GM18526 (cell line): ENCODE results near the gene DISP2.

Source experiments
- POLR2A ChIP-seq: IDR thresholded peaks from 3 replicates; pipeline ENCODE4 v1.6.1; 2011; ENCODE audit not compliant: insufficient read length; ENCODE audit errors: extremely low read depth

Gene DISP2

GRCh38 chr15:40363611-40364010, 5.6 kb downstream of the DISP2 start:
- no peak for TF ChIP-seq POLR2A

- no peak for TF ChIP-seq POLR2A
Observed at GRCh38 chr15:40364251-40364650, 6.2 kb downstream of the DISP2 start.

GRCh38 chr15:40365016-40365415, 7.0 kb downstream of the DISP2 start:
- no peak for TF ChIP-seq POLR2A

GRCh38 chr15:40365624-40366456, 7.8 kb downstream of the DISP2 start:
- no peak for TF ChIP-seq POLR2A

GRCh38 chr15:40366457-40367370, 8.7 kb downstream of the DISP2 start:
- no peak for TF ChIP-seq POLR2A

GRCh38 chr15:40367371-40367685, 9.3 kb downstream of the DISP2 start:
- TF ChIP-seq POLR2A, result no peak

GRCh38 chr15:40367686-40368611, 9.9 kb downstream of the DISP2 start:
- no peak for TF ChIP-seq POLR2A

- TF ChIP-seq POLR2A, result no peak
Observed at GRCh38 chr15:40368719-40369473, 10.9 kb downstream of the DISP2 start.

- TF ChIP-seq POLR2A, result no peak
Observed at GRCh38 chr15:40369474-40369869, 11.5 kb downstream of the DISP2 start.

GRCh38 chr15:40369971-40370370, 12.0 kb downstream of the DISP2 start:
- TF ChIP-seq POLR2A, result no peak

- TF ChIP-seq POLR2A, result no peak
Observed at GRCh38 chr15:40372981-40373380, 15.0 kb downstream of the DISP2 start.

- no peak for TF ChIP-seq POLR2A
Observed at GRCh38 chr15:40377606-40378005, 19.6 kb downstream of the DISP2 start.

GRCh38 chr15:40379374-40379773, 21.4 kb downstream of the DISP2 start:
- no peak for TF ChIP-seq POLR2A

GRCh38 chr15:40379853-40380252, 21.8 kb downstream of the DISP2 start:
- no peak for TF ChIP-seq POLR2A

GRCh38 chr15:40380636-40381035, 22.6 kb downstream of the DISP2 start:
- no peak for TF ChIP-seq POLR2A
